Measurements from ENCODE around the gene USP36. TPM values are rescaled to one million over a fixed set of nuclear protein-coding genes. Genes with fewer than 3 reads are reported as not detected.
A peak's percentile ranks its signal among the peaks of the same experiment; 100 is the strongest.

Gene USP36
- total and polyA plus RNA-seq, 12 donors: 10.0 to 28.8 (median 24.8) TPM

GRCh38 chr17:78790552-78790951 lies 50.1 kb downstream of the USP36 start:
- H3K4me1 ChIP-seq: peaks cover 0 to 59% (median 34%) of the 10 kb centered on the region in 9 donors
- H3K4me3 ChIP-seq: no peak overlapping the region
- peaks cover 0 to 29% (median 5%) of the 10 kb centered on the region in 9 donors for H3K36me3 ChIP-seq
- peak overlapping the region in 4 of 10 donors; percentile 1 to 73 (median 46) for H3K27ac ChIP-seq
- ATAC-seq (no peak), DNase-seq (no peak)
- no peak for TF ChIP-seq CTCF (IDR thresholded peaks at IDR 0.05)
- H3K9me3 ChIP-seq: no peaks in the 10 kb centered on the region
- no peaks in the 10 kb centered on the region for H3K27me3 ChIP-seq
- 96 to 97% methylated on average over 4 of the region's 4 CpGs for WGBS, 2 donors
- intact Hi-C loops (cut with DNase I): loop anchor here in 1 of 10 donors (10.0 kb wide), 1 partner anchor 296 kb away; no protein-coding TSS in a partner anchor

DNA sequence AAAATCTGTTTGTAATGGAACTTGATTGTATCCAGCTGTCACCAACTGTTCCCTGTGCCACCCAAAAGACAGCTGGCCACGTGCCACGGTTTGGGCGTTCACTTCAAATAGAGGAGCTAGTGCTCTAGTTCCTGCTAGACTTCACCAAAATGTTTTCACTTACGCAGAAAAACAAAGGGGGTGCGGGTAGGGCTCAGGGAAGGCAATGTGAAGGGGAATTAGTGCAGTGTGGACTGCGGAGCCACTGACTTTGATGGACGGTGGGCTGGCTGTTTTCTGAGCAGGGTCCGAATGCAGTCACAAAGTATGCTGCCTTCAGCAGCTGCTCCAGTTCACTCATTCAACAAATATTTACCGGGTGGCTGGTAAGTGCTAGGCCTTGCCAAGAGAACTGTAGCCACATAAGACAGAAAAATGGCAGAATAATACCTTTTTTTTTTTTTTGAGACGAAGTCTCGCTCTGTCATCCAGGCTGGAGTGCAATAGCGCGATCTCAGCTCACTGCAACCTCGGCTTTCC lies 50.9 kb downstream of the USP36 start:
- Histone ChIP-seq H3K36me3 (peaks cover 0 to 21% (median 0%) of the 10 kb centered on the region in 9 donors), H3K27ac (peak overlapping the region in 9 of 10 donors; percentile 1 to 73 (median 35)), H3K4me1 (peaks cover 0 to 53% (median 34%) of the 10 kb centered on the region in 9 donors), H3K4me3 (no peak overlapping the region), H3K9me3 (no peaks in the 10 kb centered on the region), H3K27me3 (no peaks in the 10 kb centered on the region)
- no peak for TF ChIP-seq CTCF (IDR thresholded peaks at IDR 0.05)
- WGBS, 2 donors: 57 to 58% methylated on average over 14 of the region's 14 CpGs
- ATAC-seq (peak; percentile 23 to 63 (median 52)), DNase-seq (peak; percentile 67 to 85)
- intact Hi-C loops (cut with DNase I): loop anchor here in 1 of 10 donors (10.0 kb wide), 1 partner anchor 295 kb away; no protein-coding TSS in a partner anchor

DNA sequence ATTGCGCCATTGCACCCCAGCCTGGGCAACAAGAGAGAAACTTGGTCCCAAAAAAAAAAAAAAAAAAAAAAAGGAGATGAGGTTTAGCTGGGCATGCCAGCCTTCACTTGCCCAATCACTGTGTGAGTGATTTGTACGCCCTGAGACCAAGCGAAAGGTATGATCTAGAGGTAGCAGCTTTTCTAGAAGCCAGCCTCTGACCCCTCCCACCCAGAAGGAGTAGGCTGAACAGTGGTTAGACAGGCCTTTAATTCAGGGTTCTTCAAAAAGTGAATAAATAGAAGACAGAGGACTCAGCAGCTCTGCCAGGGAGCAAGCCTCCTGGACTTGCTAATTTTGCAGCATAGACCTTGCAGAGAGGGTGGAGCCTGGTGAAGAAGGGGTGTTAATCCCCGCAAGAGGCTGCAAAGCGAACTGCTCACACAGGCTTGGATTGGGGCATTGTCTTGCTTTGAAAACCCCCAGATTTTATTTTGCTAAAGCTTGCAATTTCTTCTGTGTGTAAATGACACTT lies 51.4 kb downstream of the USP36 start:
- WGBS, 2 donors: 67 to 72% methylated on average over 5 of the region's 5 CpGs
- Histone ChIP-seq H3K27me3 (no peaks in the 10 kb centered on the region), H3K9me3 (no peaks in the 10 kb centered on the region), H3K36me3 (peaks cover 0 to 16% (median 0%) of the 10 kb centered on the region in 9 donors), H3K27ac (peak overlapping the region in 8 of 10 donors; percentile 1 to 73 (median 40)), H3K4me1 (peaks cover 0 to 50% (median 35%) of the 10 kb centered on the region in 9 donors), H3K4me3 (no peak overlapping the region)
- ATAC-seq: peak; percentile 13 to 35 (median 18)
- no peak for TF ChIP-seq CTCF (IDR thresholded peaks at IDR 0.05)
- intact Hi-C loops (cut with DNase I): no loop called here
- DNase-seq: no peak

GRCh38 chr17:78788451-78788850 lies 52.2 kb downstream of the USP36 start:
- Histone ChIP-seq H3K9me3 (no peaks in the 10 kb centered on the region), H3K4me1 (peaks cover 0 to 47% (median 35%) of the 10 kb centered on the region in 9 donors), H3K36me3 (peaks cover 0 to 8% (median 0%) of the 10 kb centered on the region in 9 donors), H3K27me3 (no peaks in the 10 kb centered on the region), H3K27ac (peak overlapping the region in 1 of 10 donors; percentile 73), H3K4me3 (no peak overlapping the region)
- WGBS, 2 donors: 87 to 90% methylated on average over 7 of the region's 7 CpGs
- ATAC-seq (no peak), DNase-seq (no peak)
- intact Hi-C loops (cut with DNase I): no loop called here
- no peak for TF ChIP-seq CTCF (IDR thresholded peaks at IDR 0.05)

Measured in heart right ventricle (tissue), 16 donors.